Measurements from ENCODE around the gene MAP6.

MAP6 gene

GRCh38 chr11:75576499-75576918, 92.3 kb downstream of the MAP6 start:
- H3K9me3 ChIP-seq (ENCODE audit: severe bottlenecking) = no peaks in the 10 kb centered on the region
- no peak for ATAC-seq (ENCODE audit: low read depth)
- DNase-seq (ENCODE audit: low spot score) = no peak
- H3K4me1 ChIP-seq (ENCODE audit: insufficient read depth, poor library complexity, severe bottlenecking) = no peaks in the 10 kb centered on the region
- H3K27ac ChIP-seq (ENCODE audit: poor library complexity, severe bottlenecking) = no peak overlapping the region
- no peak overlapping the region for H3K4me3 ChIP-seq (ENCODE audit: severe bottlenecking)
- H3K36me3 ChIP-seq (ENCODE audit: low read depth) = peaks cover 3% of the 10 kb centered on the region
- H3K27me3 ChIP-seq (ENCODE audit: insufficient read depth, poor library complexity, severe bottlenecking) = no peaks in the 10 kb centered on the region
- TF ChIP-seq CTCF (IDR thresholded peaks at IDR 0.05; ENCODE audit: poor library complexity, severe bottlenecking) = no peak

- H3K27ac ChIP-seq (ENCODE audit: poor library complexity, severe bottlenecking) = no peak overlapping the region
- ATAC-seq (ENCODE audit: low read depth) (no peak), DNase-seq (ENCODE audit: low spot score) (no peak)
- H3K36me3 ChIP-seq (ENCODE audit: low read depth) = peaks cover 8% of the 10 kb centered on the region
- H3K27me3 ChIP-seq (ENCODE audit: insufficient read depth, poor library complexity, severe bottlenecking) = no peaks in the 10 kb centered on the region
- no peak overlapping the region for H3K4me3 ChIP-seq (ENCODE audit: severe bottlenecking)
- H3K4me1 ChIP-seq (ENCODE audit: insufficient read depth, poor library complexity, severe bottlenecking) = no peaks in the 10 kb centered on the region
- H3K9me3 ChIP-seq (ENCODE audit: severe bottlenecking) = no peaks in the 10 kb centered on the region
- TF ChIP-seq CTCF (IDR thresholded peaks at IDR 0.05; ENCODE audit: poor library complexity, severe bottlenecking) = no peak
These were observed 92.8 kb downstream of the MAP6 start for GRCh38 chr11:75576017-75576416.

GRCh38 chr11:75574698-75575602, 93.9 kb downstream of the MAP6 start:
- peak; percentile 28; the same call in 2 of the 3 replicates for ATAC-seq (ENCODE audit: low read depth)
- Histone ChIP-seq H3K27ac (ENCODE audit: poor library complexity, severe bottlenecking) (no peak overlapping the region), H3K4me1 (ENCODE audit: insufficient read depth, poor library complexity, severe bottlenecking) (no peaks in the 10 kb centered on the region), H3K9me3 (ENCODE audit: severe bottlenecking) (no peaks in the 10 kb centered on the region), H3K36me3 (ENCODE audit: low read depth) (peaks cover 19% of the 10 kb centered on the region), H3K27me3 (ENCODE audit: insufficient read depth, poor library complexity, severe bottlenecking) (no peaks in the 10 kb centered on the region), H3K4me3 (ENCODE audit: severe bottlenecking) (no peak overlapping the region)
- DNase-seq (ENCODE audit: low spot score) = no peak
- no peak for TF ChIP-seq CTCF (IDR thresholded peaks at IDR 0.05; ENCODE audit: poor library complexity, severe bottlenecking)

- ATAC-seq (ENCODE audit: low read depth) (no peak), DNase-seq (ENCODE audit: low spot score) (no peak)
- no peaks in the 10 kb centered on the region for H3K27me3 ChIP-seq (ENCODE audit: insufficient read depth, poor library complexity, severe bottlenecking)
- no peaks in the 10 kb centered on the region for H3K9me3 ChIP-seq (ENCODE audit: severe bottlenecking)
- H3K36me3 ChIP-seq (ENCODE audit: low read depth) = peaks cover 41% of the 10 kb centered on the region
- TF ChIP-seq CTCF (IDR thresholded peaks at IDR 0.05; ENCODE audit: poor library complexity, severe bottlenecking) = no peak
- H3K4me1 ChIP-seq (ENCODE audit: insufficient read depth, poor library complexity, severe bottlenecking) = no peaks in the 10 kb centered on the region
- H3K27ac ChIP-seq (ENCODE audit: poor library complexity, severe bottlenecking) = no peak overlapping the region
- no peak overlapping the region for H3K4me3 ChIP-seq (ENCODE audit: severe bottlenecking)
These were observed 96.1 kb downstream of the MAP6 start for GRCh38 chr11:75572744-75573143.

- peaks cover 52% of the 10 kb centered on the region for H3K36me3 ChIP-seq (ENCODE audit: low read depth)
- H3K27me3 ChIP-seq (ENCODE audit: insufficient read depth, poor library complexity, severe bottlenecking) = no peaks in the 10 kb centered on the region
- H3K4me3 ChIP-seq (ENCODE audit: severe bottlenecking) = no peak overlapping the region
- H3K9me3 ChIP-seq (ENCODE audit: severe bottlenecking) = no peaks in the 10 kb centered on the region
- ATAC-seq (ENCODE audit: low read depth) (no peak), DNase-seq (ENCODE audit: low spot score) (no peak)
- no peaks in the 10 kb centered on the region for H3K4me1 ChIP-seq (ENCODE audit: insufficient read depth, poor library complexity, severe bottlenecking)
- no peak overlapping the region for H3K27ac ChIP-seq (ENCODE audit: poor library complexity, severe bottlenecking)
- no peak for TF ChIP-seq CTCF (IDR thresholded peaks at IDR 0.05; ENCODE audit: poor library complexity, severe bottlenecking)
These were observed 97.2 kb downstream of the MAP6 start for GRCh38 chr11:75571625-75572024.
